MM.1S (cell line): Measurements from ENCODE around the gene ARHGAP33.

Experiments
- DNase-seq: peaks from one replicate; pipeline ENCODE4 v3.0.0-alpha.2; 2015
- H2AFZ ChIP-seq: fragments of 300-600 bp; sonication (generic); 2 replicates; pipeline ENCODE4 v1.6.0; 2016; ENCODE audit warnings: antibody characterized with exemption, low read length
- H3F3A ChIP-seq: fragments of 300-600 bp; sonication (generic); 2 replicates; pipeline ENCODE4 v1.6.1; 2016; ENCODE audit warnings: mild to moderate bottlenecking, antibody characterized with exemption, low read length, moderate library complexity, mixed read lengths; ENCODE audit not compliant: insufficient read depth
- H3K27ac ChIP-seq: fragments of 300-600 bp; sonication (generic); 2 replicates; pipeline ENCODE4 v1.5.1; 2016; ENCODE audit warnings: mild to moderate bottlenecking, low read length
- H3K27me3 ChIP-seq: fragments of 300-600 bp; sonication (generic); replicated peaks from 2 replicates; pipeline ENCODE4 v1.6.0; 2016; ENCODE audit warnings: low read length; ENCODE audit not compliant: insufficient read depth
- H3K36me3 ChIP-seq: fragments of 300-600 bp; sonication (generic); replicated peaks from 2 replicates; pipeline ENCODE4 v1.6.1; 2016; ENCODE audit warnings: mild to moderate bottlenecking, low read length, mixed read lengths; ENCODE audit not compliant: insufficient read depth
- H3K4me1 ChIP-seq: fragments of 300-600 bp; sonication (generic); 2 replicates; pipeline ENCODE4 v1.6.1; 2016; ENCODE audit warnings: low read length, mixed read lengths
- H3K4me2 ChIP-seq: fragments of 300-600 bp; sonication (generic); 2 replicates; pipeline ENCODE4 v1.6.0; 2016; ENCODE audit warnings: low read depth, low read length
- H3K4me3 ChIP-seq: fragments of 300-600 bp; sonication (generic); 2 replicates; pipeline ENCODE4 v1.5.1; 2016; ENCODE audit warnings: low read length, mixed read lengths
- H3K79me2 ChIP-seq: fragments of 300-600 bp; sonication (generic); 2 replicates; pipeline ENCODE4 v1.6.1; 2016; ENCODE audit warnings: mixed run types, low read length, mixed read lengths
- H3K9ac ChIP-seq: fragments of 300-600 bp; sonication (generic); 2 replicates; pipeline ENCODE4 v1.6.1; 2016; ENCODE audit warnings: low read length, mixed read lengths
- H3K9me2 ChIP-seq: fragments of 300-600 bp; sonication (generic); replicated peaks from 2 replicates; pipeline ENCODE4 v1.6.1; 2016; ENCODE audit warnings: mild to moderate bottlenecking, low read length, mixed read lengths; ENCODE audit not compliant: insufficient read depth
- H3K9me3 ChIP-seq: fragments of 300-600 bp; sonication (generic); replicated peaks from 2 replicates; pipeline ENCODE4 v1.6.1; 2016; ENCODE audit warnings: mild to moderate bottlenecking, low read length, mixed read lengths; ENCODE audit not compliant: insufficient read depth
- H4K20me1 ChIP-seq: fragments of 300-600 bp; sonication (generic); 2 replicates; pipeline ENCODE4 v1.6.1; 2016; ENCODE audit warnings: mild to moderate bottlenecking, low read length, moderate library complexity, mixed read lengths; ENCODE audit not compliant: insufficient read depth
- CTCF ChIP-seq: fragments of 300-600 bp; sonication (generic); IDR thresholded peaks from 2 replicates; pipeline ENCODE4 v1.5.1; 2016; ENCODE audit warnings: antibody characterized with exemption, low read length, mixed read lengths
- EZH2 ChIP-seq: fragments of 300-600 bp; sonication (generic); optimal IDR thresholded peaks from 2 replicates; pipeline ENCODE3; 2017; ENCODE audit warnings: low read depth, mild to moderate bottlenecking, antibody characterized with exemption, low read length, mixed read lengths
- EZH2phosphoT487 ChIP-seq: fragments of 300-600 bp; sonication (generic); IDR thresholded peaks from 2 replicates; pipeline ENCODE4 v1.6.1; 2018; ENCODE audit warnings: antibody characterized with exemption, low read length

The ARHGAP33 gene

DNA sequence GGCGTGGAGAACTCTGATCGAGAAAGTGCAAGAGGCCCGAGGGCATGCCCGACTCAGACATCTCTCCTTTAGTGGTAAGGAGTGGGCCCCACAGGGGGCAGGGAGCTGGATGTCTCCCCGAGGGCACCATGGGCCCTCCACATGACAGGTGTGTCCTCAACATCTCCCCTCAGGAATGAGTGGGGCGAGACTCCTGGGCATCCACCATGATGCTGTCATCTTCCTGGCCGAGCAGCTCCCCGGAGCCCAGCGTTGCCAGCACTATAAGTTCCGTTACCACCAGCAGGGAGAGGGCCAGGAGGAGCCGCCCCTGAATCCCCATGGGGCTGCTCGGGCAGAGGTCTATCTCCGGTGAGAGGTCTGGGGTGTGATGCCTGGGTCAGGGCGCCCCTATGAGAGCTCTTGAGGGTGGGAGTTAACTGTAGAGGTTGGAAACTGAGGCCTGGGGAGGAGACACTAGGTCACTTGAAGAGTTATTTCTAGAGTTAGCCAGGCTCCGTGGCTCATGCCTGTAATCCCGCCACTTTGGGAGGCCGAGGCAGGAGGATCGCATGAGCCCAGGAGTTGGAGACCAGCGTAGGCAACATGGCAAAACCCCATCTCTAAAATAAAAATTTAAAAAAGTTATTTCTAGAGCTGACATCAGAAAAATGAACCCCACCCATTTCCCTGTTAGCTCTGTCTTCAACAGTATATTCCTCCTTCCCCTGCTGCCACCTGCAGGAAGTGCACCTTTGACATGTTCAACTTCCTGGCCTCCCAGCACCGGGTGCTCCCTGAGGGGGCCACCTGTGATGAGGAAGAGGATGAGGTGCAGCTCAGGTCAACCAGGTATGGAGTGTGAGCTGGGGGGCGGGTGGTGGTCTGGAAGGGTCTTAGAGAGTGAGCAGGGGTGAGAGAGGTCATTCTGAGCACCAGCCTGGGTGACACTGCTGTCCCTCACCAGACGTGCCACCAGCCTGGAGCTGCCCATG is 38.2 kb upstream of the ARHGAP33 start:
- H3K79me2 ChIP-seq, result no peaks in the 10 kb centered on the region
- no peaks in the 10 kb centered on the region for H3K27me3 ChIP-seq
- H4K20me1 ChIP-seq, result no peaks in the 10 kb centered on the region
- no peaks in the 10 kb centered on the region for H3K9me3 ChIP-seq
- H3F3A ChIP-seq, result peaks cover 19% of the 10 kb centered on the region; the same call in 1 of the 2 replicates
- 0 out of 2 replicates have a peak, but pooled peaks cover 5% of the 10 kb centered on the region for H3K36me3 ChIP-seq
- no peak for TF ChIP-seq EZH2
- TF ChIP-seq CTCF, result peak; percentile 16
- no peak for TF ChIP-seq EZH2phosphoT487
- no peak overlapping the region for H2AFZ ChIP-seq
- no peak overlapping the region for H3K4me3 ChIP-seq
- DNase-seq, result no peak
- no peak overlapping the region for H3K9ac ChIP-seq
- H3K9me2 ChIP-seq, result no peaks in the 10 kb centered on the region
- H3K27ac ChIP-seq, result no peak overlapping the region
- 0 out of 2 replicates have a peak, but pooled peaks cover 3% of the 10 kb centered on the region for H3K4me1 ChIP-seq
- no peak overlapping the region for H3K4me2 ChIP-seq

DNA sequence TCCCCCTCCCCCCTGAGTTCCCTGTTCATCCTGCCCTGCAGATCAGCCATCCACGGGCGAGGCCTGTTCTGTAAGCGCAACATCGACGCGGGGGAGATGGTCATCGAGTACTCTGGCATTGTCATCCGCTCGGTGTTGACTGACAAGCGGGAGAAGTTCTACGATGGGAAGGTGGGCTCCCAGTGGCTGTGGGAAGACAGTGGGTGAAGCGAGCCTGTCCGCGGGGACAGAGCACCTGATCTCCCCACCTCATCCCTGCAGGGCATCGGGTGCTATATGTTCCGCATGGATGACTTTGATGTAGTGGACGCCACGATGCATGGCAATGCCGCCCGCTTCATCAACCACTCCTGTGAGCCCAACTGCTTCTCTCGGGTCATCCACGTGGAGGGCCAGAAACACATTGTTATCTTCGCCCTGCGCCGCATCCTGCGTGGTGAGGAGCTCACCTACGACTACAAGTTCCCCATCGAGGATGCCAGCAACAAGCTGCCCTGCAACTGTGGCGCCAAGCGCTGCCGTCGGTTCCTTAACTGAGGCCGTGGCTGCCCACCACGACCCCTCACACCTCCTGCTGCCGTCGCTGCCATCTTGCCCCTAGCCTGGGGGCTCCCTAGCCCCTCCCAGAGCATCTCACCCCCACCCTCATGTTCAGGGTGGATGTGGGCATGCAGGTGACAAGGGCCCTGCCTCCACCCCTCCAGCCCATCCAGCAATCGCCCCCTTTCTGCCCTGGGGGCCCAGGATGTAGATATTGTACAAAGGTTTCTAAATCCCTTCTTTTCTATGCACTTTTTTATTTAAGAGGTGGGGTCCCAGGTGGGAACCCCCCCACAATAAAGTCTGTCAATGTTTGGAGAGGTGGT is 37.1 kb upstream of the ARHGAP33 start:
- H3K9me2 ChIP-seq, result no peaks in the 10 kb centered on the region
- H4K20me1 ChIP-seq, result no peaks in the 10 kb centered on the region
- peaks cover 24% of the 10 kb centered on the region; the same call in 1 of the 2 replicates for H3F3A ChIP-seq
- H3K9ac ChIP-seq, result no peak overlapping the region
- DNase-seq, result no peak
- H3K79me2 ChIP-seq, result no peaks in the 10 kb centered on the region
- no peaks in the 10 kb centered on the region for H3K9me3 ChIP-seq
- no peaks in the 10 kb centered on the region for H3K27me3 ChIP-seq
- no peak for TF ChIP-seq EZH2phosphoT487
- no peak for TF ChIP-seq CTCF
- no peak for TF ChIP-seq EZH2
- no peak overlapping the region for H2AFZ ChIP-seq
- no peak overlapping the region for H3K4me2 ChIP-seq
- no peak overlapping the region for H3K4me3 ChIP-seq
- no peak overlapping the region for H3K27ac ChIP-seq
- 0 out of 2 replicates have a peak, but pooled peaks cover 5% of the 10 kb centered on the region for H3K36me3 ChIP-seq
- H3K4me1 ChIP-seq, result peaks cover 9% of the 10 kb centered on the region

- 0 out of 2 replicates have a peak, but pooled peaks cover 2% of the 10 kb centered on the region for H3K36me3 ChIP-seq
- no peak overlapping the region for H3K9ac ChIP-seq
- DNase-seq, result peak; percentile 4
- no peaks in the 10 kb centered on the region for H4K20me1 ChIP-seq
- no peak overlapping the region for H3K4me3 ChIP-seq
- H3K4me2 ChIP-seq, result no peak overlapping the region
- H3K27me3 ChIP-seq, result no peaks in the 10 kb centered on the region
- no peak overlapping the region for H2AFZ ChIP-seq
- no peak overlapping the region for H3K27ac ChIP-seq
- no peaks in the 10 kb centered on the region for H3K9me3 ChIP-seq
- no peak for TF ChIP-seq EZH2phosphoT487
- no peak for TF ChIP-seq CTCF
- no peak for TF ChIP-seq EZH2
- peaks cover 24% of the 10 kb centered on the region; the same call in 1 of the 2 replicates for H3F3A ChIP-seq
- peaks cover 4% of the 10 kb centered on the region for H3K79me2 ChIP-seq
- H3K9me2 ChIP-seq, result no peaks in the 10 kb centered on the region
- peaks cover 12% of the 10 kb centered on the region for H3K4me1 ChIP-seq
These were observed 36.5 kb upstream of the ARHGAP33 start for GRCh38 chr19:35738887-35739229.
